ENCODE measurements around the gene SPATS2L.

SPATS2L gene

GRCh38 chr2:200523604-200524003, 217.1 kb downstream of the SPATS2L start:
- Histone ChIP-seq H3K36me3 (ENCODE audit: control insufficient read depth in 2 of 2, insufficient read depth in 1 of 2, low read length in 2 of 2) (no peaks in the 10 kb centered on the region), H3K9me3 (ENCODE audit: control insufficient read depth, insufficient read depth, low read depth, low read length) (no peaks in the 10 kb centered on the region), H3K4me3 (ENCODE audit: low read depth, low read length) (no peak overlapping the region), H3K4me1 (ENCODE audit: control insufficient read depth, insufficient read depth, low read length) (peaks cover 10% of the 10 kb centered on the region; the same call in 1 of the 2 replicates), H3K27ac (ENCODE audit: extremely low read depth, low read depth, low read length) (no peak overlapping the region)
- TF ChIP-seq KLF16 (tag by site-specific recombination; IDR thresholded peaks at IDR 0.05): no peak
- TF ChIP-seq, protein P1, sequence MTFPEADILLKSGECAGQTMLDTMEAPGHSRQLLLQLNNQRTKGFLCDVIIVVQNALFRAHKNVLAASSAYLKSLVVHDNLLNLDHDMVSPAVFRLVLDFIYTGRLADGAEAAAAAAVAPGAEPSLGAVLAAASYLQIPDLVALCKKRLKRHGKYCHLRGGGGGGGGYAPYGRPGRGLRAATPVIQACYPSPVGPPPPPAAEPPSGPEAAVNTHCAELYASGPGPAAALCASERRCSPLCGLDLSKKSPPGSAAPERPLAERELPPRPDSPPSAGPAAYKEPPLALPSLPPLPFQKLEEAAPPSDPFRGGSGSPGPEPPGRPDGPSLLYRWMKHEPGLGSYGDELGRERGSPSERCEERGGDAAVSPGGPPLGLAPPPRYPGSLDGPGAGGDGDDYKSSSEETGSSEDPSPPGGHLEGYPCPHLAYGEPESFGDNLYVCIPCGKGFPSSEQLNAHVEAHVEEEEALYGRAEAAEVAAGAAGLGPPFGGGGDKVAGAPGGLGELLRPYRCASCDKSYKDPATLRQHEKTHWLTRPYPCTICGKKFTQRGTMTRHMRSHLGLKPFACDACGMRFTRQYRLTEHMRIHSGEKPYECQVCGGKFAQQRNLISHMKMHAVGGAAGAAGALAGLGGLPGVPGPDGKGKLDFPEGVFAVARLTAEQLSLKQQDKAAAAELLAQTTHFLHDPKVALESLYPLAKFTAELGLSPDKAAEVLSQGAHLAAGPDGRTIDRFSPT (tag by site-specific recombination; IDR thresholded peaks at IDR 0.05): no peak
- ChIA-PET POLR2A (no interaction called here), CTCF (interaction anchor here (0.5 to 1.1 kb wide), 2 partner anchors 8 to 550 kb away, joined by 4 read pairs; no protein-coding TSS in a partner anchor)

DNA sequence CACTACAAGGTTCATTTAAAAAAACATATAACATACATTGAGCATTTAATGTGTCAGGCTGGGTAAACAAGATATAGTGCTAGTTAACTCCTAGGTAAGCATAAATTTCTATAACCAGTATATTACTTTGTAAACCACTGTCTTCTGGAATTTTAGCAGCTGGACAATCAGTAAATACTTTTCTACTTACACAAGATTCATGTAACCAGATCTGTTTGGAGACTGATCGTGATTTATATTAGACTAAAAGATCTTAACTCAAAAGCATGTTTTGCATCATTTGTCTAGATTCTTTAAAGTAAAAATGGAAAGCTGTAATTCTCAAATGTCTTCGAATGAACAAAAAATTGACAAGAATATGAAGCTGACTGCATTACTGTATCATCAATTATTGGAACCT, 218.6 kb downstream of the SPATS2L start:
- TF ChIP-seq KLF9 (tag by site-specific recombination; IDR thresholded peaks at IDR 0.05; ENCODE audit: low read depth): no peak
- no peak for TF ChIP-seq ZNF610 (tag by site-specific recombination; IDR thresholded peaks at IDR 0.05; ENCODE audit: borderline replicate concordance)
- no peak for TF ChIP-seq ZNF248 (tag by site-specific recombination; IDR thresholded peaks at IDR 0.05)
- no peak for TF ChIP-seq ZNF391 (tag by site-specific recombination; IDR thresholded peaks at IDR 0.05; ENCODE audit: borderline replicate concordance, low read depth)
- no peak for TF ChIP-seq ZFP3 (tag by site-specific recombination; IDR thresholded peaks at IDR 0.05; ENCODE audit: low read depth)
- Histone ChIP-seq H3K36me3 (ENCODE audit: control insufficient read depth in 2 of 2, insufficient read depth in 1 of 2, low read length in 2 of 2) (no peaks in the 10 kb centered on the region), H3K9me3 (ENCODE audit: control insufficient read depth, insufficient read depth, low read depth, low read length) (no peaks in the 10 kb centered on the region), H3K4me3 (ENCODE audit: low read depth, low read length) (no peak overlapping the region), H3K4me1 (ENCODE audit: control insufficient read depth, insufficient read depth, low read length) (peaks cover 10% of the 10 kb centered on the region; the same call in 1 of the 2 replicates), H3K27ac (ENCODE audit: extremely low read depth, low read depth, low read length) (no peak overlapping the region)
- CTCF ChIA-PET: interaction anchor here (0.7 kb wide), 1 partner anchor 75 kb away, joined by 3 read pairs; no protein-coding TSS in a partner anchor
- POLR2A ChIA-PET: interaction anchor here (1.3 kb wide), 1 partner anchor 18 kb away, joined by 3 read pairs; no protein-coding TSS in a partner anchor

DNA sequence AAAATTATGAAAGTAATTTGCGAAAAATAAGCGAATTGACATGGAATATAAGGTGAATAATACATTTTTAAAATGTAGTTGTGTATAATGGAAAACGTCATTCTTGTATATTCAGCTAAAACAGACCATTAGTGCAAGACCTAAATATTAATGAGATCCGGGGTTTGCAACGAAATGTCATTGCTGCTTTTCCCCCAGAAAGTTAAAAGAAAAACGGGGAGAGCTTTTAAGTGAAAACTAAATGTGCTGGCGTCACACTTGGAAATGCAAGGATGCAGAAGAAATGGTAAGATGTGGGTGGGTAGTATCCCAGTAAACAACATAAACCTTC, 219.0 kb downstream of the SPATS2L start:
- ChIA-PET POLR2A (interaction anchor here (1.3 kb wide), 1 partner anchor 18 kb away, joined by 3 read pairs; no protein-coding TSS in a partner anchor), CTCF (interaction anchor here (0.9 to 1.0 kb wide), 2 partner anchors 8 to 187 kb away, joined by 3 read pairs; no protein-coding TSS in a partner anchor)
- no peak overlapping the region for H3K27ac ChIP-seq (ENCODE audit: extremely low read depth, low read depth, low read length)
- H3K4me1 ChIP-seq (ENCODE audit: control insufficient read depth, insufficient read depth, low read length): peaks cover 10% of the 10 kb centered on the region; the same call in 1 of the 2 replicates
- no peaks in the 10 kb centered on the region for H3K9me3 ChIP-seq (ENCODE audit: control insufficient read depth, insufficient read depth, low read depth, low read length)
- H3K4me3 ChIP-seq (ENCODE audit: low read depth, low read length): peak overlapping the region; percentile 89
- no peaks in the 10 kb centered on the region for H3K36me3 ChIP-seq (ENCODE audit: control insufficient read depth in 2 of 2, insufficient read depth in 1 of 2, low read length in 2 of 2)
- TF ChIP-seq PRDM1 (tag by site-specific recombination; IDR thresholded peaks at IDR 0.05) (peak; percentile 96), MEIS1 (CRISPR knock-in tag; IDR thresholded peaks at IDR 0.05; ENCODE audit: borderline replicate concordance) (no peak)

GRCh38 chr2:200525882-200526651, 219.6 kb downstream of the SPATS2L start, which contains the start of gene SGO2:
SGO2 (plus strand) TSS chr2:200526207; CDS start chr2:200532976, 6,769 bp downstream.
- H3K27ac ChIP-seq (ENCODE audit: extremely low read depth, low read depth, low read length): peak within 1 kb of the TSS; percentile 59
- peaks cover 10% of the 10 kb centered on the region; the same call in 1 of the 2 replicates for H3K4me1 ChIP-seq (ENCODE audit: control insufficient read depth, insufficient read depth, low read length)
- no peaks in the 10 kb centered on the region for H3K36me3 ChIP-seq (ENCODE audit: control insufficient read depth in 2 of 2, insufficient read depth in 1 of 2, low read length in 2 of 2)
- ChIA-PET POLR2A (interaction anchor here (0.6 to 1.5 kb wide), 5 partner anchors 9 to 487 kb away, joined by 3 to 4 read pairs (median 3); partner anchors contain the start of gene KCTD18), CTCF (interaction anchor here (0.5 to 1.2 kb wide), 5 partner anchors 9 to 1220 kb away, joined by 3 to 7 read pairs (median 3); no protein-coding TSS in a partner anchor)
- peak within 1 kb of the TSS; percentile 89 for H3K4me3 ChIP-seq (ENCODE audit: low read depth, low read length)
- H3K9me3 ChIP-seq (ENCODE audit: control insufficient read depth, insufficient read depth, low read depth, low read length): no peaks in the 10 kb centered on the region
- TF ChIP-seq FEZF1 (tag by site-specific recombination; IDR thresholded peaks at IDR 0.05): no peak
- no peak for TF ChIP-seq ZNF510 (tag by site-specific recombination; IDR thresholded peaks at IDR 0.05; ENCODE audit: insufficient replicate concordance)
- peak; percentile 63 for TF ChIP-seq ZNF335 (tag by site-specific recombination; conservative IDR thresholded peaks at IDR 0.05)
- TF ChIP-seq ZNF280C (tag by site-specific recombination; IDR thresholded peaks at IDR 0.05): no peak
- TF ChIP-seq ZNF18 (tag by site-specific recombination; IDR thresholded peaks at IDR 0.05): no peak
- TF ChIP-seq ZNF626 (tag by site-specific recombination; IDR thresholded peaks at IDR 0.05): no peak
- TF ChIP-seq ZFP69B (tag by site-specific recombination; IDR thresholded peaks at IDR 0.05): 0 out of 2 replicates have a peak, but pooled peaks have one; percentile 25
- peak; percentile 89 for TF ChIP-seq SETDB1 (IDR thresholded peaks at IDR 0.05; ENCODE audit: insufficient read length, low read length)
- peak; percentile 41; the same call in 1 of the 2 replicates for TF ChIP-seq SP7 (tag by site-specific recombination; IDR thresholded peaks at IDR 0.05)
- peak; percentile 9; the same call in 1 of the 2 replicates for TF ChIP-seq ZIC2 (tag by site-specific recombination; IDR thresholded peaks at IDR 0.05)

Data from HEK293 (cell line).